Activated CD8-positive, alpha-beta memory T cell treated with anti-CD3 and anti-CD28 coated beads for 24 hours (primary cell): ENCODE measurements around the gene MYH16.
"Not testable (repeated sequence)": the region's sequence is repeated elsewhere in the genome, so short reads cannot be mapped to it uniquely, and the experiment has no call there.

Experiments used
- DNase-seq: peaks from one replicate; pipeline ENCODE4 v3.0.0-alpha.2; 2020

MYH16 gene

GRCh38 chr7:99260395-99260794 lies 12.2 kb upstream of the MYH16 start:
- DNase-seq: no peak

GRCh38 chr7:99261646-99262045 lies 11.0 kb upstream of the MYH16 start:
- DNase-seq: no peak

- no peak for DNase-seq
Observed at GRCh38 chr7:99265848-99266480, 6.7 kb upstream of the MYH16 start.

- DNase-seq: no peak
Observed at GRCh38 chr7:99267481-99267840, 5.2 kb upstream of the MYH16 start.

GRCh38 chr7:99267841-99268576 lies 4.6 kb upstream of the MYH16 start:
- DNase-seq: no peak

GRCh38 chr7:99268577-99268908 lies 4.1 kb upstream of the MYH16 start:
- no peak for DNase-seq

GRCh38 chr7:99270702-99271101 lies 1.9 kb upstream of the MYH16 start:
- DNase-seq: no peak

GRCh38 chr7:99273561-99273960 lies 922 bp downstream of the MYH16 start:
- DNase-seq: not testable (repeated sequence)

GRCh38 chr7:99274908-99275307 lies 2.3 kb downstream of the MYH16 start:
- not testable (repeated sequence) for DNase-seq

- DNase-seq: no peak
Observed at GRCh38 chr7:99275496-99275895, 2.9 kb downstream of the MYH16 start.

- no peak for DNase-seq
Observed at GRCh38 chr7:99278180-99278579, 5.5 kb downstream of the MYH16 start.

- not testable (repeated sequence) for DNase-seq
Observed at GRCh38 chr7:99284165-99284564, 11.5 kb downstream of the MYH16 start.

GRCh38 chr7:99287779-99288534 lies 15.3 kb downstream of the MYH16 start:
- DNase-seq: no peak

- no peak for DNase-seq
Observed at GRCh38 chr7:99289185-99289584, 16.5 kb downstream of the MYH16 start.

- DNase-seq: not testable (repeated sequence)
Observed at GRCh38 chr7:99290148-99290547, 17.5 kb downstream of the MYH16 start.

- DNase-seq: no peak
Observed at GRCh38 chr7:99290980-99291607, 18.5 kb downstream of the MYH16 start.

GRCh38 chr7:99292127-99292526 lies 19.5 kb downstream of the MYH16 start:
- no peak for DNase-seq

GRCh38 chr7:99293167-99293566 lies 20.5 kb downstream of the MYH16 start:
- DNase-seq: no peak

GRCh38 chr7:99293650-99294049 lies 21.0 kb downstream of the MYH16 start:
- no peak for DNase-seq

GRCh38 chr7:99296471-99296870 lies 23.8 kb downstream of the MYH16 start:
- DNase-seq: no peak

GRCh38 chr7:99301496-99301895 lies 28.9 kb downstream of the MYH16 start:
- DNase-seq: no peak

GRCh38 chr7:99305473-99306260 lies 33.0 kb downstream of the MYH16 start:
- DNase-seq: no peak
